T1000 (cell line): ENCODE results near the gene TPD52L1.

Experiments used
- DNase-seq: peaks from one replicate; lab custom pipeline; 2025; ENCODE audit warnings: mixed read lengths; lab: John Stamatoyannopoulos, UW

The TPD52L1 gene

DNA sequence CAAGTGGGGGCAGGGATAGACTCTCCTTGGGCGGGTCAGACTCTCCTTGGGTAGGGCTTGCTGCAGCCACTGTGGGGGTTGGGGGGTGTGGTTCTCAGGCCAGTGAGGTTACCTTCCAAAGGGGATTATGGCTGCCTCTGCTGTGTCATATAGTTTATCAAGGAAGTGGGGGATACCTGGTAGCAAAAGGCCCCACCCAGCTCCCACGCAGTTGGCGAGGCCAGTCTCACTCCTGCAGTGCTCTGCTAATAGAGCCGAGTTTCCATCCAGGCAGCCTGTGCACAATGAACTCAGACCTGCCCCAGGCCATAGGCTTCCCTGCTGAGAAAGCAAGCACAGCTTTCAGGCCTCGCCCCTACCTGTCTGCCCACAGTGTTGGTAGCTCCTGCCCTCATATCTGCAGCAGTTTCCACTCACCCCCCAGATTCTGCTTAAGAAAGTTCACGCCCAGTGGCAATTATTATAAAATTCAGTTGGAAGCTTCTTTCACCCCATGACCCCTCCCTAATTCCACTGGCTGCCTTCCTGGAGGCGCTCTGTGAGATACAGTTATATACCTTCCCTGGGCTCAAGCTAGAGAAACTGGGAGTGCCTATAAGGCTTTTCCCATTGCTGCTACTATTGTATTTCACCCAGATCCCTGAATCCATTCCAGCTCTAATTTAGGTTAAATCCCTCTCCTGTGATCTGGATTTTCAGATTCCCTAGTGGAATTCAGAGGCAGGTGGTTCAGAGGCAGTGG lies 92.1 kb downstream of the TPD52L1 start:
- no peak for DNase-seq

DNA sequence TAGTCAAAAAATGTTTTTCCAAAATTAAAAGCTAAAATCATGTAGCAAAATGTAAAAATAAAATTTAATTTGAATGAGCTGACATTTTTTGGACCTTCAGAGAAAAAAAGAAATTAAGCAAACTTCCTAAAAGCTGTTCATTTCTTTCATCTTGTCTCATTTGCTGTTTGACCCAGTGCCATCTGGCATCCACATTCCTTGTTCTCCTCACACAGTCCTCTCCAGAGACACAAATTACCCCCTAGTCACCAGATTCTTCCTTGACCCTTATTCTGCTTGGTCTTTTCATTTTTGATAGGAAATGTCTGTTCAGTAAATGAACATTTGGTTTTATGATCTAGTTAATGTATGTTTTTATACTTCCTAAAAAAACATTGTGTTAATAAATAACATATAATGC lies 93.0 kb downstream of the TPD52L1 start:
- no peak for DNase-seq

DNA sequence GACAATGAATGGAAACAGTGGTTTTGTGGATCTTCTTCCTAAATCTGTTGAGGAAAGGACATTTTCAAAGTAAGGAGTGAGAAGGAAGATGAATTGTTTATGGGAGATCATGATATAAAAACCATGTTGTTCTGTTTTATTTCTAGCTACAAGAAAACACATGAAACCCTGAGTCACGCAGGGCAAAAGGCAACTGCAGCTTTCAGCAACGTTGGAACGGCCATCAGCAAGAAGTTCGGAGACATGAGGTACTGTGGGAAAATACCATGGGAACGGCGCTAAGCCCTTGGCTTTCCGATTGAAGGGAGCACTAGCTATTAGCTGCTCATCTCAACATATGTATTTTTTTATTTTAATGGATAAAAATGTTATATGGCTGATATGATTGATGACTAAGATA lies 94.6 kb downstream of the TPD52L1 start:
- DNase-seq: no peak

DNA sequence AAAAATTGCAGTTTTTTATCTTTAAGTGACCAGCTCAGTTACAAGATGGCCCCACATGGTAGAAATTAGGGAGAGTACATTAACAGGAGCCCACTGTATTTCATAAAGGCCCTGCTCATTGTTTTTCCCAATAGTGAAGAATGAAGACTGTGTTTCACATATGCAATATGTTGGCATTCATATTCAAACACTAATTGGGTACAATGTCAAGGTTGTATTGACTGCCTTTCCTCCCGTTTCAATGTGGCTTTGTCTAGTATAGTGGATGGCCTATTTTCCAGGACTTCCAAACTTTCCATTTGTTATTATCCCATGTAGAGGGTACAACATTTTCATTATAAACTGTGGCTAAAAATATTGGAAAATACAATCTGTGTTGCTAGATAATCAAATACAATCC lies 96.9 kb downstream of the TPD52L1 start:
- DNase-seq: no peak

DNA sequence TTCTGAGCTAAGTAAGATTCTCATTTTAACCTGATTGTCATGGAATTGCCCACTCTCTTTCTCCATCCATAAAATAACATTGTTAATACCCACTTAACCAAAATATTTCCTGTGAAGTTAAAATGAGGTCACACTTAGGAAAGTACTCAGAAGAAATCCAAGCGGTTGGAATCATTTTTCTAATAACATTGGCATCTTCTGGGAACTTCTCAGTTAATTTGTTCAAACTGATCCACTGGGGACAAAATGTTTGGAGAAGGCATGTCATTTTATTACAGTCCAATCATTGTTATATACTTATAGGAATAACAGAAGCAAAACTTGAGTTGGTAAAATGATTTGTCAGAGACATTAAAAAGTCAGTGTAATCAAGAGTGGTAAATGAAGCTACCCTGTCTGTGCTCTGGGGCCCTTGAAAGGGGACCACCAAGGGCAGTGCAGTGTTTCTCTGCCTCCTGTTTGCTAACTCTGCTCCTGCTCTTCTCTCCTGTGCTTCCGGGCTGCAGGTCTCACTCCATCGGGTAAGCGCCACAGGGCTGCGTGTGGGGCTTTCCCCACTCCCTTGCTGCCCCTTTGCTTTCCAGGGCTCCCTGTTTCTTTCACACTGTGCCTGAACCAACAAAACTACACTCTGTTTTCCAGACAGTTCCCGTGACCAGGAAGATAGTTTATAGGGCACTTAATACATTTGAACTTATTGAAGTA lies 98.1 kb downstream of the TPD52L1 start:
- no peak for DNase-seq

DNA sequence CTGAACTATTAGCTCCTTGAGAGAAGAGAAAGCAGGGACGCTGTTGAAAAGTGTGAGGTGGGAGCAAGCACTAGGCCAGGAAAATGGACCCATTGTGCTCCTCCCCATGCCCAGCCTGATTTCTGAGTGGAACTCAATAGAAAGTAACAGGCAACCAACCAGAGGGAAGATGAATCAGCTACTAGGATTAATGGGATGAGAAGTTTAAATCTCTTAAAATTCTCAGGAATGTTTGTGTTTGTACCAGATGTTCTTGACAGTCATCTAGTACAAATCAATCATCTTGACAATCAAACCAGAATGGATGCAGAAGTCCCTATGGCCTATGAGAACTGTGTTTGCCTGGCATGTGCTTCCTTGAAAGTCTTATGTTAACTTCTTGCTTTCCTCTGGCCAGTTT lies 99.3 kb downstream of the TPD52L1 start:
- DNase-seq: no peak

DNA sequence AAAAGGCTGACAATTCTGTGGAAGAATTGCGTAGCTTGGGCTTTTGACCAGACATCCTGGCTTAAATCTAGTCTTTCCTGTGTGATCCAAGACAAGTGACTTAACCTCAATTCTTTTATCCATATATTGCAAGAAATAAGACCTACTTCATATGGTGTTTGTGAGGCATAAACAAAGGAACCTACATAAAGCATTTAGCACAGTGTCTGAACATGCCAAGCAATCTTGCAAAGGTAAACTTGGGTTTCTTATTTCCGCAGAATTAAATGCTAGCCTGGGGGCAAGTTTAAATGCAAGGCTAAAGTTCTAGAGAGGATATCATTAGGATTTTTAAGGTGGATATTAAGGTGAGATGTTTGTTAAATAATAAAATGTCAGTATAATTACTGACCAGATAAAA lies 100.3 kb downstream of the TPD52L1 start:
- DNase-seq: no peak

DNA sequence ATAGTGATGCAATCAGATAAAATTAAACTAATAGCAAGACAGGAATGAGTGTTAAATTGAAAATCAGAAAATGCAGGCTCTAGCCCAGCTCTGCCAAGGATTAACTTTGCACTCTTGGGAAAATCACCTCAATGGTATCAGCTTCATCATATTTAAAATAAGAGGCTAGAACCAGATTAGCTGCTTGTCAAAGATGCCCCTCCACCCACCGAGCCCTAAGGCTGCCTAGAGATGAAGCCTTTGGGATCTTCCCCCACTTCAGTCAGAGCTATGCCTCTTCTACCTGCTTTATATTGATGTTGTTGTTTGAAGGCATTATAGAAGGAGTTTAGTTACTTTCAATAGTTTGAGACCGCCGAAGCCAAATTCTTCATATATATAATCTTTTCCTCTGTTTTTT lies 100.7 kb downstream of the TPD52L1 start:
- no peak for DNase-seq

DNA sequence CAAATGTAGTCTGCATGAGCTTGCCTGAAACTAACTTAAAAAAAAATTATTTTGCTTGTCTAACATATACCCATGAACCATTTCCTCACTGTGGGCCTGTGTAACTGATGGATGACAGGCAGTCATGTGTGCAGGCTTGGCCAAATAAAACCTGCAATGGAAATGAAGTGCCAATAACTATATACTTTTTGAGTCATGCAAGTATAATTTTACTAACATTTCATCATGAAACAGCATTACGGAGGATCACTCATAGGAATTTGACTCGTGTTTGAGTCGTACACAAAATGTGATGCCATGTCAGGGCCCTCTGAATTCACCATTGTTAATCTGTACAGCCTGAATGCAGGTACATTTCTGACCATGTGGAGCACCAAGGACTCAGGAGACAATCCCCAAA lies 101.6 kb downstream of the TPD52L1 start:
- no peak for DNase-seq

DNA sequence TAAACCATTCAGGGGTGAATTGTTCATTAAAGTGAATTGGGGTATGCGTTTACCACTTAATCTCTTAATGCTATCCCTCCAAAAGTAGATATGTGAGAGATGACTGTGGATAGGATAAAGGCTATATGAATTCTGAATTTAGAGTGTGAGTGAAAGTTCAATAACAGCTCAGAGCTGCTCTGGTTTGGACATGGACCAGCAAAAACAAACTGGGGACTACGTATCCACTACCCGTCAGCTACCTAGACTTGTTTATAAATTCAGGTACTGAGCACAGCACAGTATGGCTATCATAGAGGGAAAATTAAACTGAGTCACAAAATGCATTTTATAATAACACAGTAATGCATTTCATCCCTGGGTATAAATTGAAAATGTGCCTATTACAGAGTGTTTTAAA lies 103.8 kb downstream of the TPD52L1 start:
- no peak for DNase-seq

DNA sequence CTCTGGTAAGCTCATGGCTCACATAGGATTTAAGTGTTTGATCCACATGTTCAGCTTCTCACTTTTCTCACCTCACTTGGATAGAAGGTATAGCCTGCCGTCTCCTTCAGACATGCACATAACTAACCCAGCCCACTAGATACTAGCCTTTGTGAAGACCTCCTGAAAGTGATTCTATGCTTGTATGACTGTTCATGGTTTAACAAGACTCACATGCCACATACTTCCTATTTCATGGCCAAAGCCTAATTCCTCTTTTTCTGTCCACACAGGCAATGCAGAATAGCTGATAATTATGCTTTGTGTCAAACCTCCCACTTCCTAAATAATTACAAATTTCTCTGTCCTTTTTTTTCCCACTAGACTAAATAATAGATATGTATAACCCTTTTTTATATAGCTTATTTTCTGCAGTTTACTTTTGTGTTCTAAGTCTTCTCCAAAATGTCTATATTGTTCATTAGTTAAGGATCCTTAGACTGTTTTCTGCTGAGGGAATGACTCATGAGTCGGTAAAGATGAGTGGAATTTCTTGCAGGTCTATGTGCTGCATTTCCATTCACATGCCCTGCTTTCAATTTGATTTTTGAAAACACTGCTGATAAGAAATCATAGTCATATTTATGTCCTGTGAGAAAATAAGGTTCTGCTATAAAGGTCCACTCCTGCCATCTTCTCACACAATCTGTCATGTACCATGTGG lies 105.2 kb downstream of the TPD52L1 start:
- no peak for DNase-seq

DNA sequence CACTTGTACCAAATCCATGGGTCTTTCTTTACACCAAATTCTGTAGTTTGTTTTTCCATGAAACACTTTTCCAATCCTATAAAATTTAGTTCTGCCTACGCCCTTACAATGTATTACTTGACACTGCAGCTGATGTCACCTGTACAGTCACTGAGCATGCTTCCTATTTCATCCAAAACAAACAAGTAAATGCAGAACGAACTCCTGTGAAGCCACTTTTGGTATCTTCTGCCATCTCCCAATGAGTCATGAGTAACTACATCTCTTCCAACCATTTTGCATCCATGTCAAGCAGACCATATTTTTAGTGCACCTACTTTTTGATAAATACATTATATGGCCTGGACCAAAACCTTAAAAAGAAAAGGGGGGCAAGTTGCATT lies 105.8 kb downstream of the TPD52L1 start:
- no peak for DNase-seq

DNA sequence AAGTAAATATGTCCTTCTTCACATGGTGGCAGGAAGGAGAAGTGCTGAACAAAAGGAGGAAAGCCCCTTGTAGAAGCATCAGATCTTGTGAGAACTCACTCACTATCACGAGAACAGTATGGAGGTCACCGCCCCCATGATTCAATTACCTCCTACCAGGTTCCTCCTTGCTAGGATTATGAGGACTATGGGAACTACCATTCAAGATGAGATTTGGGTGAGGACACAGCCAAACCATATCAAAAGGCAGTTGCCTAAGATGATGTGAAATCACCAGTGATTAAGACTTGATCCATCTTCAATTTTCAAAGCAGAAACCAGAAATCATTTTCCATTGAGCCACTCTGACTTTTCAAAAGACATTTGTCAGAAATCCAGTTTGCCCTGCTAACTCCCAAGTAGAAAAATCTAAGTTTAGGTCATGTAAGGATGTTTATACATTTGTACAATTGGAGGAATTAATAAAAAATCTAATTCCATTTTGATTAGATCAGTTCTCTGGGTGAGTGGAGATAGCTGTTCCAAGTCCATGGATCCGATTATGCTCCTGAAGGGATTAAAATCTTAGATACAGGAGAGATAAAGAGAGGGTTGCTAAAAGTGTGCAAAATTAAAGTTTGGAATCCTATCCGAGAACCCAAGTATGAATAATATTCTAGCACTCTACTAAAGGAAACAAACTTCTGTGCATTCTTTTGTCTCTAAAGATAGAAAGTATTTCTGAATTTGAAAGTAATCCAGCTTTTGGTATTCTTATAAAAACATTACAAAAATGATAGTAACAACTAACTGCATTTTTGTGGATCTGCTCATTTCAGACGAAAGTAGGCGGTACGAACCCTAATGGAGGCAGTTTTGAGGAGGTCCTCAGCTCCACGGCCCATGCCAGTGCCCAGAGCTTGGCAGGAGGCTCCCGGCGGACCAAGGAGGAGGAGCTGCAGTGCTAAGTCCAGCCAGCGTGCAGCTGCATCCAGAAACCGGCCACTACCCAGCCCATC lies 108.7 kb downstream of the TPD52L1 start:
- DNase-seq: no peak

DNA sequence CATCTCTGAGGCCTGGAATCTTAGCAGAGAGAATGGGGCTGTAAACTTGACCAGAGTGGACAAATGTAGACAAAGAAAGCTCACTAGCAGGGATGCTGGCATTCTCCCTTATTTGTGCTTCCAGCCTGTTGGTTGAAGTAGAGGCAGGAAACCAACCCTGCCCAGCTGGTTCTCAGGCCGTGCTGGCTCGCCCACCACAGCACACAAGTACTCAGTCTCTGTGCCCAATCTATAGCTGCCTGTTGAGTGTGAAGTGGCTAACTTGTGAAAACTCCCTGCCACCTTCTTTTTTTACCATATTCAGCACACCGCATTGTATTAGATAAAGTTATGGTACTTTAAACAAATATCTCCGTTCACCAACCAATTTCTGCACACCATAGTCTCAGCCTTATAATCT lies 110.9 kb downstream of the TPD52L1 start:
- DNase-seq: no peak

DNA sequence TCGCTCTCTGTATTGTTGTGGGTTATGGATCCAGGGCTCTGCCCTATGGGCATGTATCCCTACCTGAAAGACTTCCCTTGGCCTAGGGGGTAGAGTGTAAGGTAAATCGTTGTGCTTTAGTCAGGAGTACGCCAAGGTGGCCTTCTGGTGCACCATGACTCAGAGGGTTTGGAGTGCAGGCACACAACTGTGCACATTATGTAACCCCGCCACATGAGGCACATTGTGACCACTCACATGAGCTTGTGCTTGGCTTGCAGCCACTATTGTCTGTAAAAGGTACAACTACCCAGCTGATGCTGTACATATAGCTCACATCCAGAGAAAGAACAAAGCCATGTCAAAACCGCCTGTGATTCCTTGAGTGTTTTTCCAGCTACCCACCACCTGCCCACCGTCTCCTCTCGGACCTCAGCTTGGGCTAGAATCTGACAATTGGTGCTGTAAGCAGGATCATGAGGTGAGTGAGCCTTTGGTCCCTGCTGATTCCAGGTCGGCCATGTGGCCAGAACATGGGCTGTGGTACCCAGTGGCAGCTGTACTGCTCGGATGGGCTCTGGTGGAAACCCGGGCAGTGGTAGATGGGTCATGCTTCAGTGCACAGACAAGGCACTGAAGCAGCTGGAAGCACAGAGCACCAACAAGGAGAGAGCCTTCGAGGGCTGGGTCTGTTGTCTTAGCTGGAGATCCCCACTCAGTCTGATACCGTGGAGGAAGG lies 114.4 kb downstream of the TPD52L1 start:
- no peak for DNase-seq

DNA sequence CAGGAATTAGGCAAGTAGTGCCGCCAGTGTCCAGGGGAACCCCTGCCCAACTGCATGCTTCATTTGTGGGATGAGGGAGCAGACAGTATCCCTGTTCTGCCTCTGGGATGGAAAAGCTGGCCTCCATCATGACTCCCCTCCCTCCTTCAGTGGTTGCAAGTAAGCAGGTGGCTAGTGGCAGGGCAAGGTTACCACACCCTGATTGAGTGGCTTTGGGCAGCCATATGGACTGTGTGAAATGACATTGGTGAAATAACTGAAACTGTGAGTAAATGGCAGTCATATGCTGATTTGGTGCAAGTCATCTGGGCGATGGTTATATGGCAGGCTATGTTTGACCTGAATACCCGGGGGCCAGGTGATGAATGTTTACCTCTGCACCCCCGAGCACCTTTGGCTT lies 115.2 kb downstream of the TPD52L1 start:
- DNase-seq: no peak

DNA sequence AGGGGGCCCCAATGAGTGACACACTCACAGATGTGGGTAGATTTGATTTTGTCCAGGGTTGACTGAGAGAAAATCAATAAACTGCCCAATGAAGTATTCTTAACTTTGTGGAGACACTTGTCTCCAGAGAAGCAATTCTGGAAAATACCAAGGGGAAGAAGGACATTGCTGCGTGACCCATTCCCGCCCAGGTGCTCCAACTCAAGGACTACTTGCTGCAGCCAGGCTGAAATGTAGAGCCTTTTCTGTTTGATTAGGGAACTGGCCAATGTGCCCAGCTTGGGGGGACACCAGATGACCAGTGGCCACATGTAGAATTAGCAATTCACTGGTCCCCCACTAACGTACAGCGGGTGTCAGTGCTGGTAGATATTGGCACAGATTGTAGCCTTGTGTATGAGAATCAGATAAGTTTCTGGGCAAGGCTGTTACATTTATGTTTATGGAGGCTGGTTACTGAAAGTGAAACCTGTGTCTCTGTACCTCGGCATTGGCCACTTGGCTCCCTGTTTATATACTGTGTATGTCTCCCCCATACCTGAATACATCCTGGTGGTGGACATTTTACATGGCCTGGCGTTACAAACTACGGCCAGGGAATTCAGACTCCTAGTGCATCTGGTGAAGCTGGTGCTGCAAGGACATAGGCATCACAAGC lies 115.9 kb downstream of the TPD52L1 start:
- no peak for DNase-seq

DNA sequence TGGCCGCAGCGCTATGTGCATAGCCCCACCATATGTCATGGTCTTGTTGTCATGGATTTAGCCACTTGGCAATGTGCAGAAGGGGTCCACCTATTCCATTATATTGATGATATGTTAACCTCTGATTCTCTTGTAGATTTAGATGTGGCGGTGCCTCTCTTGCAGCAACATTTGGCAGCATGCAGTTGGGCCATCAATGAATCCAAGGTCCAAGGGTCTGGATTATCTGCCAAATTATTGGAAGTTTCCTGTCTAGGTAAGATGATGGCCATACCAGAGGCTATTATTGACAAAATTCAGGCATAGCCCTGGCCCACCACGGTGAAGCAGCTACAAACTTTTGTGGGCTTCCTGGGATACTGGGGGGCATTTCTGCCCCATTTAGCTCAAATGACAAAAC lies 116.8 kb downstream of the TPD52L1 start:
- DNase-seq: no peak

DNA sequence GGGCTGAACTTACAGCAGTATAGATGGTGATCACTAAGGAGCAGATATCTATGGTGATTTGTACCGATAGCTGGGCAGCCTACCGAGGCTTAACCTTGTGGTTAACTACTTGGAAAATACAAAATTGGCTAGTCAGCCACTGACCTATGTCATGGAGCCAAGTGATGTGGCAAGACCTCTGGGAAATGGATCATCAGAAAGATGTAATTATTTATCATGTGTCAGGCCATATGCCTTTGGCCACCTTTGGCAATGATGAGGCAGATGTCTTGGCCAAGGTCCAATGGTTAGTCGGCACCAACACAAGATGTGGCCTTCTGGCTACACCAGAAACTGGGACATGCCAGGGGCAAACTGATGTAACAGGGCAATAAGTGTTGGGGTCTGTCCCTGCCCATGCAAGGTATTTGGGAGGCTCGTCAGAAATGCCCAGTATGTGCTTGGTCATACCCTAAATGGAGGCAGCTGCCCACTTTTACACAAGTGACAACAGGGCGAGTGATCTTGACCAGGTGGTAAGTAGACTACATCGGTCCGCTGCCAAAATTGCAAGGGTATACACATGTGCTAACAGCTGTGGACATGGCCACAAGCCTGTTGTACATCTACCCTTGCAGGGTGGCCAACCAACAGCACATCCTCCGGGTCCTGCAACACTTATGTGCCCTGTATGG lies 118.0 kb downstream of the TPD52L1 start:
- no peak for DNase-seq

DNA sequence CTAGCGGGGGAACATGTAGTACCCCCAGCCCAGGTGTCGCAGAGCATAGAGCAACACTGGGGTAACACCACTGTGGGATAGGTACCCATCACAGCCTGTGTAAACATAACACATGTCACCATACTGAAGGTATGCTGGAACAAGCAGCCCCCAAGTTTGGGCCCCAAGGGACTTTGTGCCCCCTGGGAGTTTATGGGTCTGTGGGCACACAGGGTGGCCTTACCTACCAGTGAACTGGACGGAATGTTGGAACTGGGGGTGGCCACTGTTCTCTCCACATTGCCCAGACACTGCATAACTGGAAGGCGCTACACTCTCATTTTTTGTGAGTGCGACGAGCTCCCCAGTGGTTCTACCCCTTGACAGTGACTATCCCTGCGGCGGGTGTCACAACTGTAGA lies 119.7 kb downstream of the TPD52L1 start:
- DNase-seq: no peak
